Measurements from ENCODE around the gene SPACDR. TPM values are rescaled to one million over a fixed set of nuclear protein-coding genes. Genes with fewer than 3 reads are reported as not detected.
"Not testable (repeated sequence)": the region's sequence is repeated elsewhere in the genome, so short reads cannot be mapped to it uniquely, and the experiment has no call there.

SPACDR gene
- total RNA-seq, 1 donor from 2014 or later = not detected

DNA sequence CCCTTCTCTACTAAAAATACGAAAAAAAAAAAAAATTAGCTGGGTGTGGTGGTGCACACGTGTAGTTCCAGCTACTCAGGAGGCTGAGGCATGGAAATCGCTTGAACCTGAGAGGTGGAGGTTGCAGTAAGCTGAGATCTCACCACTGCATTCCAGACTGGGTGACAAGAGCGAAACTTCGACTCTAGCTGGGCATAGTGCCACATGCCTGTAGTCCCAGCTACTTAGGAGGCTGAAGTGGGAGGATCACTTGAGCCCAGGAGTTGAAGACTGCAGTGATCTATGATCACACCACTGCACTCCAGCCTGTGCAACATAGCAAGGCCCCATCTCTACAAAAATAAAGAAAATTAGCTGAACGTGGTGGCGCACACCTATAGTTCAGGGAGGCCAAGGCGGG is 1.2 kb upstream of the SPACDR start:
- Histone ChIP-seq H3K4me3 (ENCODE audit: low read depth, low read length) (no peak overlapping the region), H3K27me3 (ENCODE audit: control insufficient read depth, insufficient read depth, low read length) (no peaks in the 10 kb centered on the region), H3K36me3 (ENCODE audit: control insufficient read depth, insufficient read depth, low read length) (no peaks in the 10 kb centered on the region)
- no peak for DNase-seq (ENCODE audit: low read depth)
- TF ChIP-seq CTCF (IDR thresholded peaks at IDR 0.05; ENCODE audit: insufficient read depth, low read length, poor library complexity, severe bottlenecking) = no peak

GRCh38 chr7:100464791-100465190 is 731 bp upstream of the SPACDR start:
- H3K4me3 ChIP-seq (ENCODE audit: low read depth, low read length) = no peak overlapping the region
- TF ChIP-seq CTCF (IDR thresholded peaks at IDR 0.05; ENCODE audit: insufficient read depth, low read length, poor library complexity, severe bottlenecking) = no peak
- no peaks in the 10 kb centered on the region for H3K27me3 ChIP-seq (ENCODE audit: control insufficient read depth, insufficient read depth, low read length)
- DNase-seq (ENCODE audit: low read depth) = no peak
- no peaks in the 10 kb centered on the region for H3K36me3 ChIP-seq (ENCODE audit: control insufficient read depth, insufficient read depth, low read length)

DNA sequence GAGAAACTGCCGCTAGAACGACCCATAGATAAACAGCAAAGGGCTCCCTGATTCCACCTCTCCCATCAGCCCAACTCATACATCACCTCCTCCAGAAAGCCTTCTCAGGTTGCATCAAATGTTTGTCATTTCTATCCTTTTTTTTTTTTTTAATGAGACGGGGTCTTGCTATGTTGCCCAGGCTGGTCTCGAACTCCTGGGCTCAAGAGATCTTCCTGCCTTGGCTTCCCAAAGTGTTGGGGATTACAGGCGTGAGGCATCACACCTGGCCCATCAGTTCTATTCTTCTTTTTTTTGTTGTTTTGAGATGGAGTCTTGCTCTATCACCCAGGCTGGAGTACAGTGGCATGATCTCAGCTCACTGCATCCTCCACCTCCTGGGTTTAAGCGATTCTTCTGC is 7.0 kb downstream of the SPACDR start:
- TF ChIP-seq CTCF (IDR thresholded peaks at IDR 0.05; ENCODE audit: insufficient read depth, low read length, poor library complexity, severe bottlenecking) = no peak
- no peak for DNase-seq (ENCODE audit: low read depth)
- Histone ChIP-seq H3K36me3 (ENCODE audit: control insufficient read depth, insufficient read depth, low read length) (no peaks in the 10 kb centered on the region), H3K4me3 (ENCODE audit: low read depth, low read length) (no peak overlapping the region), H3K27me3 (ENCODE audit: control insufficient read depth, insufficient read depth, low read length) (no peaks in the 10 kb centered on the region)

- Histone ChIP-seq H3K36me3 (ENCODE audit: control insufficient read depth, insufficient read depth, low read length) (no peaks in the 10 kb centered on the region), H3K27me3 (ENCODE audit: control insufficient read depth, insufficient read depth, low read length) (no peaks in the 10 kb centered on the region), H3K4me3 (ENCODE audit: low read depth, low read length) (no peak overlapping the region)
- no peak for DNase-seq (ENCODE audit: low read depth)
- TF ChIP-seq CTCF (IDR thresholded peaks at IDR 0.05; ENCODE audit: insufficient read depth, low read length, poor library complexity, severe bottlenecking) = peak; percentile 4
Measured at GRCh38 chr7:100456562-100456961, 7.5 kb downstream of the SPACDR start.

- DNase-seq (ENCODE audit: low read depth) = no peak
- Histone ChIP-seq H3K36me3 (ENCODE audit: control insufficient read depth, insufficient read depth, low read length) (no peaks in the 10 kb centered on the region), H3K27me3 (ENCODE audit: control insufficient read depth, insufficient read depth, low read length) (no peaks in the 10 kb centered on the region), H3K4me3 (ENCODE audit: low read depth, low read length) (no peak overlapping the region)
- TF ChIP-seq CTCF (IDR thresholded peaks at IDR 0.05; ENCODE audit: insufficient read depth, low read length, poor library complexity, severe bottlenecking) = no peak
Measured at GRCh38 chr7:100455206-100455605, 8.9 kb downstream of the SPACDR start.

GRCh38 chr7:100453854-100454253 is 10.2 kb downstream of the SPACDR start:
- H3K4me3 ChIP-seq (ENCODE audit: low read depth, low read length); H3K36me3 ChIP-seq (ENCODE audit: control insufficient read depth, insufficient read depth, low read length); DNase-seq (ENCODE audit: low read depth); H3K27me3 ChIP-seq (ENCODE audit: control insufficient read depth, insufficient read depth, low read length): not testable (repeated sequence)

All from kidney epithelial cell (primary cell).